Neuronal stem cell (in vitro differentiated cells): ENCODE measurements around the gene PLEKHA5.
"Not testable (repeated sequence)": the region's sequence is repeated elsewhere in the genome, so short reads cannot be mapped to it uniquely, and the experiment has no call there.

Experiments
- DNase-seq: peaks from one replicate; pipeline ENCODE4 v3.0.0-alpha.2; 2013; ENCODE audit warnings: low spot score
- H2AFZ ChIP-seq: one replicate; pipeline ENCODE4 v1.6.1; 2013; ENCODE audit warnings: mild to moderate bottlenecking, low read length, inconsistent platforms
- H2AK5ac ChIP-seq: 2 replicates; pipeline ENCODE4 v1.6.1; 2013; ENCODE audit warnings: low read depth, mild to moderate bottlenecking, inconsistent platforms, low read length, moderate library complexity, mixed read lengths
- H2BK120ac ChIP-seq: 2 replicates; pipeline ENCODE4 v1.6.1; 2013; ENCODE audit warnings: low read depth, mild to moderate bottlenecking, inconsistent platforms, low read length, moderate library complexity, mixed read lengths
- H2BK12ac ChIP-seq: one replicate; pipeline ENCODE4 v1.6.1; 2013; ENCODE audit warnings: low read length, inconsistent platforms
- H2BK15ac ChIP-seq: 2 replicates; pipeline ENCODE4 v1.6.1; 2013; ENCODE audit warnings: mild to moderate bottlenecking, low read length, inconsistent platforms, mixed read lengths
- H2BK5ac ChIP-seq: one replicate; pipeline ENCODE4 v1.6.1; 2013; ENCODE audit warnings: inconsistent platforms, mild to moderate bottlenecking, low read length, moderate library complexity
- H3K14ac ChIP-seq: one replicate; pipeline ENCODE4 v1.6.1; 2013; ENCODE audit warnings: low read length, inconsistent platforms
- H3K18ac ChIP-seq: 2 replicates; pipeline ENCODE4 v1.6.1; 2013; ENCODE audit warnings: low read length, inconsistent platforms
- H3K23ac ChIP-seq: 2 replicates; pipeline ENCODE4 v1.6.1; 2013; ENCODE audit warnings: low read depth, mild to moderate bottlenecking, mixed read lengths, low read length, inconsistent platforms; ENCODE audit not compliant: poor library complexity
- H3K27ac ChIP-seq: replicated peaks from 3 replicates; pipeline ENCODE4 v1.5.1; 2013; ENCODE audit warnings: low read length, inconsistent platforms
- H3K27me3 ChIP-seq, 3 experiments: 2 replicates each; pipeline ENCODE4 v1.6.1; 2013; ENCODE audit warnings: low read length in 3 of 3, mild to moderate bottlenecking in 2 of 3, inconsistent platforms in 1 of 3, low read depth in 1 of 3, mixed read lengths in 1 of 3, moderate library complexity in 1 of 3; ENCODE audit not compliant: control insufficient read depth in 3 of 3, insufficient read depth in 3 of 3
- H3K36me3 ChIP-seq, 2 donors: replicated peaks in 1 of 2; 2 replicates each; pipeline ENCODE4 v1.6.1; 2013; ENCODE audit warnings: low read length in 2 of 2; ENCODE audit not compliant: control insufficient read depth in 2 of 2, insufficient read depth in 2 of 2
- H3K4ac ChIP-seq: 2 replicates; pipeline ENCODE4 v1.6.1; 2013; ENCODE audit warnings: inconsistent platforms, mild to moderate bottlenecking, low read length, moderate library complexity
- H3K4me1 ChIP-seq, 2 donors: 1 replicate in 1 of 2; 2 replicates in 1 of 2; pipeline ENCODE4 v1.6.1; 2013; ENCODE audit warnings: low read length in 2 of 2, low read depth in 1 of 2; ENCODE audit not compliant: control insufficient read depth in 2 of 2, insufficient read depth in 1 of 2
- H3K4me2 ChIP-seq: one replicate; pipeline ENCODE4 v1.6.1; 2013; ENCODE audit warnings: mild to moderate bottlenecking, low read length, inconsistent platforms; ENCODE audit not compliant: insufficient read depth, poor library complexity, severe bottlenecking
- H3K4me3 ChIP-seq, 2 donors: 2 replicates each; pipeline ENCODE4 v1.5.1; 2013; ENCODE audit warnings: low read length in 2 of 2, mild to moderate bottlenecking in 2 of 2, inconsistent platforms in 1 of 2, moderate library complexity in 1 of 2
- H3K79me1 ChIP-seq: one replicate; pipeline ENCODE4 v1.6.1; 2013; ENCODE audit warnings: low read depth, mild to moderate bottlenecking, inconsistent platforms, low read length, moderate library complexity
- H3K9ac ChIP-seq: one replicate; pipeline ENCODE4 v1.6.1; 2013; ENCODE audit warnings: mild to moderate bottlenecking, low read depth, low read length, inconsistent platforms; ENCODE audit not compliant: poor library complexity
- H3K9me3 ChIP-seq, 2 donors: replicated peaks in 1 of 2; 2 replicates each; pipeline versions ENCODE3 to v1.6.1; 2013; ENCODE audit warnings: low read length in 2 of 2, mild to moderate bottlenecking in 2 of 2, inconsistent platforms in 1 of 2, low read depth in 1 of 2, mixed read lengths in 1 of 2, moderate library complexity in 1 of 2; ENCODE audit not compliant: control insufficient read depth in 2 of 2, insufficient read depth in 1 of 2
- H4K8ac ChIP-seq: one replicate; pipeline ENCODE4 v1.6.1; 2013; ENCODE audit warnings: low read depth, mild to moderate bottlenecking, inconsistent platforms, low read length, moderate library complexity
- H4K91ac ChIP-seq: one replicate; pipeline ENCODE4 v1.6.1; 2013; ENCODE audit warnings: low read length, low read depth, mild to moderate bottlenecking, inconsistent platforms; ENCODE audit not compliant: poor library complexity
- WGBS, 2 donors: extraction: QIAGEN DNeasy Blood & Tissue Kit; methylation state at CpG; one replicate each; pipeline ENCODE4 v1.1.7; 2013; ENCODE audit warnings: missing lambda C conversion rate in 2 of 2, mixed read lengths in 1 of 2; ENCODE audit not compliant: insufficient read length in 2 of 2, insufficient replicate concordance in 1 of 2; ENCODE audit errors: extremely low coverage in 2 of 2; 5-methylcytosine and 5-hydroxymethylcytosine counted together

PLEKHA5 gene

DNA sequence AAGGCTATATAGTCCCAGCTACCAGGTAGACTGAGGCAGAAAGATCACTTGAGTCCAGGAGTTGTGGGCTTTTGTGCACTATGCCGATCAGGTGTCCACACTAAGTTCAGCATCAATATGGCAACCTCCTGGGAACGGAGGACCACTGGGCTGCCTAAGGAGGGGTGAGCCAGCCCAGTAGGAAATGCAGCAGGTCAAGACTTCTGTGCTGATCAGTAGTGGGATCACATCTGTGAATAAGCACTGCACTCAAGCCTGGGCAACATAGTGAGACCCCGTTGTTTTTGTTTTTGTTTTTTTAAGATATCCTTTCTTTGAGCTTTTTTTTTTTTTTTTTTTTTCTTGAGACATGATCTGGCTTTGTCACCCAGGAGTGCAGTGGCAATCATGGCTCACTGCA is 174.0 kb downstream of the PLEKHA5 start:
- no CpG with 5 or more reads among the region's 3 CpGs for WGBS, 2 donors
- H2BK5ac ChIP-seq: peak overlapping the region; percentile 44

DNA sequence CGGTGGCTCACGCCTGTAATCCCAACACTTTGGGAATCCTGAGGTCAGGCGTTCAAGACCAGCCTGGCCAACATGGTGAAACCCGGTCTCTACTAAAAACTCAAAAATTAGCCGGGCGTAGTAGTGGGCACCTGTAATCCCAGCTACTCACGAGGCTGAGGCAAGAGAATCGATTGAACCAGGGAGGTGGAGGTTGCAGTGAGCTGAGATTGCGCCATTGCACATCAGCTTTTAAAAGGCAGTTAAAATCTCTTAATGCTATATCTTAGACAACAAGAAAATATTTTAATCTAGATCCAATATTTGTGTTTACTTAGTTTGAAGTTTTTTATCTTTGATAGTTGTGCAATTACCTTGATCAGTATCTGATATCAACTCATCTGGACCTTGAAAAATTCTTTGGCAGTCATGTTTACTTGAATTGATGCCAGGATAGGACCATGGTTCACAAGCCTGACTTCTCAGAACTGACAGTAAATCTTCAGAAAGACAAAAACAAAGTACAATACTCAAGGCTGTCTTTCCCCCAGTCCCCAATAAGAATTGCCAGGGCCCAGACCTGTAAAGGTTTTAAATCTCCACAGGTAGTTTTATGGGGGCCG is 174.7 kb downstream of the PLEKHA5 start:
- peak overlapping the region; percentile 44 for H2BK5ac ChIP-seq
- peaks cover 0 to 2% of the 10 kb centered on the region in 2 donors for H3K9me3 ChIP-seq
- H3K4me2 ChIP-seq: no peak overlapping the region
- H3K9ac ChIP-seq: no peak overlapping the region
- WGBS, 2 donors: no CpG with 5 or more reads among the region's 10 CpGs
- no peak overlapping the region for H3K18ac ChIP-seq
- peaks cover 8 to 61% of the 10 kb centered on the region in 2 donors for H3K36me3 ChIP-seq
- H3K4me1 ChIP-seq: no peaks in the 10 kb centered on the region
- no peaks in the 10 kb centered on the region for H3K27me3 ChIP-seq
- H3K14ac ChIP-seq: peak overlapping the region; percentile 56
- H2AFZ ChIP-seq: no peak overlapping the region
- no peak for DNase-seq
- no peak overlapping the region for H4K91ac ChIP-seq
- no peak overlapping the region for H3K4ac ChIP-seq
- H2BK15ac ChIP-seq: no peak overlapping the region
- peaks cover 3% of the 10 kb centered on the region for H3K79me1 ChIP-seq
- no peak overlapping the region for H2BK120ac ChIP-seq
- no peak overlapping the region for H3K4me3 ChIP-seq
- H3K23ac ChIP-seq: no peak overlapping the region
- H2AK5ac ChIP-seq: no peak overlapping the region
- H2BK12ac ChIP-seq: no peak overlapping the region
- H4K8ac ChIP-seq: no peak overlapping the region
- no peak overlapping the region for H3K27ac ChIP-seq

More for the DNA sequence above, 174.0 kb downstream of the PLEKHA5 start:
- Histone ChIP-seq H4K91ac (no peak overlapping the region), H2BK120ac (no peak overlapping the region), H3K4me2 (no peak overlapping the region), H3K27me3 (no peaks in the 10 kb centered on the region), H3K4ac (no peak overlapping the region), H2BK15ac (no peak overlapping the region), H3K4me1 (no peaks in the 10 kb centered on the region), H3K9ac (no peak overlapping the region), H3K9me3 (peaks cover 0 to 2% of the 10 kb centered on the region in 2 donors), H3K18ac (no peak overlapping the region), H3K23ac (no peak overlapping the region), H4K8ac (no peak overlapping the region), H3K79me1 (peaks cover 3% of the 10 kb centered on the region), H2AK5ac (no peak overlapping the region), H3K36me3 (peaks cover 8 to 66% of the 10 kb centered on the region in 2 donors), H3K4me3 (peak overlapping the region in 1 of 2 donors; percentile 44), H2BK12ac (no peak overlapping the region), H2AFZ (no peak overlapping the region), H3K14ac (no peak overlapping the region), H3K27ac (no peak overlapping the region)
- no peak for DNase-seq

DNA sequence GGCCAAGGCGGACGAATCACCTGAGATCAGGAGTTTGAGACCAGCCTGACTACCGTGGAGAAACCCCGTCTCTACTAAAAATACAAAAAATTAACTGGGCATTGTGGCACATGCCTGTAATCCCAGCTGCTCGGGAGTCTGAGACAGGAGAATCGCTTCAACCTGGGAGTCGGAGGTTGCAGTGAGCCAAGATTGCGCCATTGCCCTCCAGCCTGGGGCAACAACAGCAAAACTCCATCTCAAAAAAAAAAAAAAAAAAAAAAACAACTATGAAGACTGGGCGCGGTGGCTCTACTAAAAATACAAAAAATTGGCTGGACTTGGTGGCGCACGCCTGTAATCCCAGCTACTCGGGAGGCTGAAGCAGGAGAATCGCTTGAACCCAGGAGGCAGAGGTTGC is 176.1 kb downstream of the PLEKHA5 start:
- H3K27me3 ChIP-seq, H3K23ac ChIP-seq: not testable (repeated sequence)
- no CpG with 5 or more reads among the region's 14 CpGs for WGBS, 2 donors

DNA sequence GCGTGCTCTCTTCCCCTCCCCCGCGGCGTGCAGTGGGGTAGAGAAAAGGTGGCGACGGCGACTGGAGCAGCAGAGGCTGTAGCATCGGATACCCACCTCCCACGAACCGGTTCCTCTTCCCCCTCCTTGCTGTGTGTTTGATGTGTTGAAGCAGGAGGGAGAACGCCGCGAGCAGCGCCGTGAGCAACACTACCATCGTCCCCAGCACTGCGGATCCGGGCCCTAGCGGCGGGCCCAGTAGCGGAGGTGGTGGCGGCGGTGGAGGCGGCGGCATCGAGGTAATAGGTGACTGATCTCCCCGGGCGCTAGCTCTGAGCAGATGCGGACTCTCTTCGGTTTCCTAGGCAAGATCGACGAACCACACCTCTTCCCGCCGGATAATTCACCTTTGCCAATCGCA is 176.8 kb downstream of the PLEKHA5 start:
- H3K14ac ChIP-seq: peak overlapping the region; percentile 98

More for the DNA sequence above, 176.1 kb downstream of the PLEKHA5 start:
- not testable (repeated sequence) for H3K9ac ChIP-seq, H2BK12ac ChIP-seq, H4K91ac ChIP-seq, H2BK120ac ChIP-seq, H3K4me2 ChIP-seq, H3K4me1 ChIP-seq, H3K9me3 ChIP-seq, H3K14ac ChIP-seq, DNase-seq, H3K79me1 ChIP-seq, H2AFZ ChIP-seq, H3K18ac ChIP-seq, H3K27ac ChIP-seq, H3K4ac ChIP-seq, H3K4me3 ChIP-seq, H2BK5ac ChIP-seq, H4K8ac ChIP-seq, H2AK5ac ChIP-seq, H2BK15ac ChIP-seq
- H3K36me3 ChIP-seq: peaks cover 6 to 48% of the 10 kb centered on the region in 2 donors

More for the DNA sequence above, 176.8 kb downstream of the PLEKHA5 start:
- Histone ChIP-seq H3K9me3 (peaks cover 0 to 2% of the 10 kb centered on the region in 2 donors), H4K91ac (no peak overlapping the region), H3K36me3 (peaks cover 8 to 48% of the 10 kb centered on the region in 2 donors), H2BK5ac (peak overlapping the region; percentile 10), H3K4ac (no peak overlapping the region), H3K4me2 (no peak overlapping the region), H3K27me3 (no peaks in the 10 kb centered on the region), H3K4me1 (no peaks in the 10 kb centered on the region), H3K79me1 (peaks cover 3% of the 10 kb centered on the region), H2AK5ac (no peak overlapping the region), H2BK15ac (no peak overlapping the region), H2AFZ (no peak overlapping the region), H3K18ac (peak overlapping the region; percentile 85), H3K27ac (no peak overlapping the region), H2BK12ac (no peak overlapping the region), H3K23ac (peak overlapping the region; percentile 91), H3K4me3 (no peak overlapping the region), H2BK120ac (no peak overlapping the region), H3K9ac (no peak overlapping the region), H4K8ac (no peak overlapping the region)
- no CpG with 5 or more reads among the region's 35 CpGs for WGBS, 2 donors
- no peak for DNase-seq
